Tibial nerve (tissue), 4 donors: ENCODE measurements around the gene ZNF221. TPM values are rescaled to one million over a fixed set of nuclear protein-coding genes. Genes with fewer than 3 reads are reported as not detected.

ENCODE experiments used
- DNase-seq, 2 donors: peaks; one replicate each; pipeline ENCODE4 v3.0.0-alpha.2; 2019; ENCODE audit warnings: low spot score in 2 of 2
- H3K27ac ChIP-seq, 4 donors: fragments of 200-600 bp; sonication (generic) in 3 of 4; one replicate each; pipeline ENCODE4 v1.5.1; 2017 to 2019; ENCODE audit warnings: mild to moderate bottlenecking in 1 of 4
- H3K27me3 ChIP-seq, 2 donors: fragments of 200-600 bp; sonication (generic) in 1 of 2; one replicate each; pipeline versions ENCODE4 v1.5.1 to v1.6.0; 2017 to 2019
- H3K36me3 ChIP-seq, 3 donors: fragments of 200-600 bp; sonication (generic); one replicate each; pipeline ENCODE4 v1.5.1; 2018 to 2019
- H3K4me1 ChIP-seq, 4 donors: fragments of 200-600 bp; sonication (generic) in 3 of 4; one replicate each; pipeline ENCODE4 v1.5.1; 2017 to 2019
- H3K4me3 ChIP-seq, 4 donors: fragments of 200-600 bp; sonication (generic) in 3 of 4; one replicate each; pipeline ENCODE4 v1.5.1; 2017 to 2019; ENCODE audit warnings: mild to moderate bottlenecking in 1 of 4, moderate library complexity in 1 of 4
- H3K9me3 ChIP-seq, 4 donors: fragments of 200-600 bp; sonication (generic) in 3 of 4; one replicate each; pipeline ENCODE4 v1.5.1; 2017 to 2019
- CTCF ChIP-seq, 5 experiments: fragments of 200-600 bp in 3 of 5; fragments of 450-650 bp in 2 of 5; sonication (generic) in 3 of 5; IDR thresholded peaks; one replicate each; pipeline ENCODE4 v1.5.1; 2016 to 2019; ENCODE audit warnings: antibody characterized with exemption in 5 of 5, mild to moderate bottlenecking in 3 of 5, moderate library complexity in 2 of 5
- EP300 ChIP-seq, 2 donors: sonication (generic); formaldehyde crosslinking; IDR thresholded peaks; one replicate each; pipeline ENCODE4 v1.6.1; 2017; ENCODE audit warnings: antibody characterized with exemption in 2 of 2, mild to moderate bottlenecking in 1 of 2
- POLR2A ChIP-seq, 2 donors: fragments of 450-650 bp; IDR thresholded peaks; one replicate each; pipeline ENCODE4 v1.6.1; 2017; ENCODE audit warnings: antibody characterized with exemption in 2 of 2, mild to moderate bottlenecking in 2 of 2, moderate library complexity in 2 of 2
- WGBS, 2 donors: methylation state at CpG; one replicate each; pipeline ENCODE4 v1.1.5; 2018; 5-methylcytosine and 5-hydroxymethylcytosine counted together
- total RNA-seq, 4 donors: library from RNA; depleted of rRNA; stranded (reverse); fragments of >200 nt; gene quantifications; one replicate each; pipeline ENCODE4 v1.1.0, GENCODE V29; 2016

The ZNF221 gene
- total RNA-seq, 4 donors from 2014 or later, result 3.6 to 7.3 (median 6.5) TPM

- 93 to 100% methylated on average over 1 of the region's 1 CpG for WGBS, 2 donors
- Histone ChIP-seq H3K36me3 (peaks cover 0 to 32% (median 0%) of the 10 kb centered on the region in 3 donors), H3K9me3 (peaks cover 0 to 96% (median 43%) of the 10 kb centered on the region in 4 donors), H3K27me3 (no peaks in the 10 kb centered on the region), H3K4me3 (no peak overlapping the region), H3K27ac (no peak overlapping the region), H3K4me1 (no peaks in the 10 kb centered on the region)
- no peak for DNase-seq
- TF ChIP-seq POLR2A (IDR thresholded peaks at IDR 0.05), result no peak
- TF ChIP-seq CTCF (IDR thresholded peaks at IDR 0.05), result no peak
- no peak for TF ChIP-seq EP300 (IDR thresholded peaks at IDR 0.05)
Observed at GRCh38 chr19:43908659-43909058, 42.4 kb upstream of the ZNF221 start.

DNA sequence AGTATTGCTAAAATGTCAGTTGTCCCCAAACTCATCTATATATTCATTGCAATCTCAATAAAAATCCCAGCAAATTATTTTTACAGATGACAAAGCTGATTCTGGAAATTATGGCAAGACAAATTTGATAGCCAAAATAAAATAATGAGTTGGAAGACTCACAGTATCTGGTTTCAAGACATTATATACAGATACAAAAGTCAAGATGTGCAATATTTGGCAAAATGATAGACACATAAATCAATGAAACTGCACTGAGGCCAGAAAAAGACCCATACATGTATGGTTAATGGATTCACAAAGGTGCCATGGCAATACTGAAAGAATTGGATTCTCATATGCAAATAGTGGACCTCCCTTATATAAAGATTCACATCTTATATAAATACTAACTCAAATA is 40.1 kb upstream of the ZNF221 start:
- Histone ChIP-seq H3K27me3 (no peaks in the 10 kb centered on the region), H3K27ac (no peak overlapping the region), H3K36me3 (peaks cover 0 to 54% (median 20%) of the 10 kb centered on the region in 3 donors), H3K4me3 (no peak overlapping the region), H3K4me1 (no peaks in the 10 kb centered on the region), H3K9me3 (peaks cover 0 to 98% (median 57%) of the 10 kb centered on the region in 4 donors)
- TF ChIP-seq CTCF (IDR thresholded peaks at IDR 0.05) (no peak), POLR2A (IDR thresholded peaks at IDR 0.05) (no peak), EP300 (IDR thresholded peaks at IDR 0.05) (no peak)
- DNase-seq, result no peak

- no peak overlapping the region for H3K27ac ChIP-seq
- no peak for TF ChIP-seq EP300 (IDR thresholded peaks at IDR 0.05)
- TF ChIP-seq CTCF (IDR thresholded peaks at IDR 0.05), result no peak
- no peak for TF ChIP-seq POLR2A (IDR thresholded peaks at IDR 0.05)
- H3K9me3 ChIP-seq, result peaks cover 0 to 100% (median 62%) of the 10 kb centered on the region in 4 donors
- DNase-seq, result no peak
- H3K4me1 ChIP-seq, result no peaks in the 10 kb centered on the region
- H3K4me3 ChIP-seq, result no peak overlapping the region
- 96 to 99% methylated on average over 7 of the region's 7 CpGs for WGBS, 2 donors
- H3K36me3 ChIP-seq, result peaks cover 4 to 79% (median 43%) of the 10 kb centered on the region in 3 donors
- H3K27me3 ChIP-seq, result no peaks in the 10 kb centered on the region
Observed at GRCh38 chr19:43913383-43913782, 37.6 kb upstream of the ZNF221 start.

- no peak overlapping the region for H3K4me3 ChIP-seq
- no peak for DNase-seq
- peaks cover 0 to 100% (median 59%) of the 10 kb centered on the region in 4 donors for H3K9me3 ChIP-seq
- no peaks in the 10 kb centered on the region for H3K27me3 ChIP-seq
- no peaks in the 10 kb centered on the region for H3K4me1 ChIP-seq
- H3K36me3 ChIP-seq, result peaks cover 4 to 86% (median 49%) of the 10 kb centered on the region in 3 donors
- TF ChIP-seq CTCF (IDR thresholded peaks at IDR 0.05) (no peak), POLR2A (IDR thresholded peaks at IDR 0.05) (no peak), EP300 (IDR thresholded peaks at IDR 0.05) (no peak)
- WGBS, 2 donors, result 82 to 100% methylated on average over 3 of the region's 3 CpGs
- H3K27ac ChIP-seq, result no peak overlapping the region
Observed at GRCh38 chr19:43914051-43914450, 37.0 kb upstream of the ZNF221 start.

DNA sequence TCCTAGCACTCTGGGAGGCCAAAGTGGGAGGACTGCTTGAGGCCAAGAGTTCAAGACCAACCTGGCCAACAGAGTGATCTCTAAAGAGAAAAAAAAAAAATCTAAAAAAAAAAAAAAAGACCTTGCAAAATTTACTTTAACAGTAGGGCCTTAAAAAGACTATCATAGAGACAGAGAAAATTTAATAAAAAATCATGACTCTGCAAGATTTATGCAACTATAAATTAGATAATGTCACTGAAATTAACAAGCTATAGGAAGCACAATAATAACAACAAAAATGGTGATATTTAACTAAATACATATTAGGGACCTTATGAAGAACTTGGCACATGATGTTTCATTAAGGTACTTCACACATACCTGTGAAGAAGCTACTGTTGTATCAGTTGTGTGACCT is 27.2 kb upstream of the ZNF221 start:
- DNase-seq, result no peak
- TF ChIP-seq EP300 (IDR thresholded peaks at IDR 0.05), result no peak
- TF ChIP-seq CTCF (IDR thresholded peaks at IDR 0.05), result no peak
- TF ChIP-seq POLR2A (IDR thresholded peaks at IDR 0.05), result no peak
- H3K4me1 ChIP-seq, result no peaks in the 10 kb centered on the region
- H3K27ac ChIP-seq, result no peak overlapping the region
- peaks cover 0 to 69% (median 14%) of the 10 kb centered on the region in 4 donors for H3K9me3 ChIP-seq
- H3K27me3 ChIP-seq, result no peaks in the 10 kb centered on the region
- no peak overlapping the region for H3K4me3 ChIP-seq
- peaks cover 30 to 100% (median 82%) of the 10 kb centered on the region in 3 donors for H3K36me3 ChIP-seq
